DND-41 (cell line): ENCODE data around the gene SYT6.

Experiments
- EZH2 ChIP-seq: IDR thresholded peaks from 3 replicates; pipeline ENCODE4 v1.6.1; 2012; ENCODE audit warnings: borderline replicate concordance, low read depth, mild to moderate bottlenecking, moderate library complexity, low read length, inconsistent platforms; ENCODE audit not compliant: severe bottlenecking
- TF ChIP-seq, protein P1 (sequence below): IDR thresholded peaks from 2 replicates; pipeline ENCODE4 v1.5.1; 2012; ENCODE audit warnings: borderline replicate concordance, low read length, moderate library complexity, mild to moderate bottlenecking; ENCODE audit not compliant: poor library complexity, severe bottlenecking; ENCODE audit errors: extremely low read depth

DNA sequence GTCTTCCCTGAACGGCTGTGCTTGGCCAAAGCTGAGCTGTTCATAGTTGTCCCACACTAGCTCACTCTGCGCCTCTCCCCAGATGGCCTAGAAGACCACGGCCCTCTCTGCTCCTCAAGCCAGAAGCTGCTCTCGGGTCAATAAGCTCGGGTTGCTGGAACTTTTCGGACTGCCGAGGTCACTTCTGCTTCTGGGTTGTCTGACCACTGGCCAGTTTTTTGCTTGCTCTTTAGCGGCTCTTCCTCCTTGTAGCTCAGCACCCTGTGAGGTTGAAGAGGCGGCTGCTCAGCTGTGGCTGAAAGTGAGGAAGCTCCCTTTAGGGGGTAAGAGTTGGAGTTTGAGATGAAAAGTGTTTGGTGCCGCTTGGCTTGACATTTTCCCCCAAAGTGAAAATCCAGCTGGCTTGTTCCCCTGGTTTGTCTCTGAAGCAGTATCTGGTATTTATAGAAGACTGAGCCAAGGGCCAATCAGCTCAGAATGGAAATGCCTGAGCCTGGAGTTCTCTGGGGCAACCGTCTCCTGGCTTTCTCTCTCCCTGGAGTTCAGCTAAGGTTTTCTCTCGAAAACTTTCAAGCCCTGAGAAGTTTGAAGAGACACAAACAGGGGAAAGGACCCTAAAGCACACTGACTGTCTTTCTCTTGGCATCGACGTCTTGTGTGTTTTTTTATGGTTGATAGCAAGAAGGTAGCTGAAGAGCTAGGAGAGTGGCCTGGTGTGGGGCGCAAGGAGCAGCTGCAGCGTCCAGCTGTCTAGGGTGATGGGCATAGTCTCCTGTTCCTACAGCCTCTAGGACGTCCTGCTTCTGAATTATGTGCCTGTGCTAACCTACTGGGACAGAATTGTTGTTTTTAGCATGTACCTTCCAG lies 72.0 kb downstream of the SYT6 start:
- TF ChIP-seq, protein P1, sequence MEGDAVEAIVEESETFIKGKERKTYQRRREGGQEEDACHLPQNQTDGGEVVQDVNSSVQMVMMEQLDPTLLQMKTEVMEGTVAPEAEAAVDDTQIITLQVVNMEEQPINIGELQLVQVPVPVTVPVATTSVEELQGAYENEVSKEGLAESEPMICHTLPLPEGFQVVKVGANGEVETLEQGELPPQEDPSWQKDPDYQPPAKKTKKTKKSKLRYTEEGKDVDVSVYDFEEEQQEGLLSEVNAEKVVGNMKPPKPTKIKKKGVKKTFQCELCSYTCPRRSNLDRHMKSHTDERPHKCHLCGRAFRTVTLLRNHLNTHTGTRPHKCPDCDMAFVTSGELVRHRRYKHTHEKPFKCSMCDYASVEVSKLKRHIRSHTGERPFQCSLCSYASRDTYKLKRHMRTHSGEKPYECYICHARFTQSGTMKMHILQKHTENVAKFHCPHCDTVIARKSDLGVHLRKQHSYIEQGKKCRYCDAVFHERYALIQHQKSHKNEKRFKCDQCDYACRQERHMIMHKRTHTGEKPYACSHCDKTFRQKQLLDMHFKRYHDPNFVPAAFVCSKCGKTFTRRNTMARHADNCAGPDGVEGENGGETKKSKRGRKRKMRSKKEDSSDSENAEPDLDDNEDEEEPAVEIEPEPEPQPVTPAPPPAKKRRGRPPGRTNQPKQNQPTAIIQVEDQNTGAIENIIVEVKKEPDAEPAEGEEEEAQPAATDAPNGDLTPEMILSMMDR: no peak
- TF ChIP-seq EZH2: no peak
